NCI-H82 treated with DMSO at 0.1 percent for 48 hours (cell line): ENCODE data around the gene VPS26A.

Source experiments
- DNase-seq: peaks from one replicate; lab custom pipeline; 2025; ENCODE audit not compliant: unreplicated experiment; lab: John Stamatoyannopoulos, UW

VPS26A gene

DNA sequence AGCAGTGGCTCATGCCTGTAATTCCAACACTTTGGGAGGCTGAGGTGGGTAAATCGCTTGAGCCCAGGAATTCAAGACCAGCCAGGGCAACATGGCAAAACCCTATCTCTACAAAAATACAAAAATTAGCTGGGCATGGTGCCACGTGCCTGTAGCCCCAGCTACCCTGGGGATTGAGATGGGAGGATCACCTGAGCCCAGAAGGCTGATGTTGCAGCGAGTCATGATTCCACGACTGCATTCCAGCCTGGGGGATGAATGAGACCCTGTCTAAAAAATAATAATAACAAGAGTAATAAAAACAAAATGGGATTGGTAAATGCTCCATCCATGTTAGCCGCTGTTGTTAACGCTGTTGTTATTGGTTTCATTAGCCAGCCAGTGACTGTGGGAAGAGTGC is 94.9 kb downstream of the VPS26A start:
- DNase-seq = no peak

DNA sequence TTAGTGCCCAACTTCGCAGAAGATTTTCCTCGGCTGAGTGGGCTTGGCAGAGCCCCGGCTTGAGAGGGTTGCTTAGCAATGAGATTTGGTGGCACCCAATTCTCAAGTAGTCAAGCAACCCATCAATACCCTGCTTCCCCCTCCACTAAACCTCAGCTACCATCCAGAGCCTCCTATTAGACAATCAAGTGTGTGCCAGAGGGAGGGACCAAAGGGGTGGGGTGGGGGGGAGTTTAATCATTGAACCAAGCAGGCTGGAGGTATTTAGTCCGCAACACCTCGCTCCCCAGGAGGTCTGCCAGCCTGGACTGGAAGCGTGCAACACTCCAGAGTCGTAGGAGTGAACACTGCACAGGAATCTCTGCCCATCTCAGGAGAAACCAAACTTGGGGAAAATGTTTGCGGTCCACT is 96.1 kb downstream of the VPS26A start, which contains the start of gene HKDC1:
Gene HKDC1, plus strand, starts transcription at position 292 of the 411 bp plus-strand sequence. Its CDS starts 104 bp downstream, at position 396.
- no peak for DNase-seq

DNA sequence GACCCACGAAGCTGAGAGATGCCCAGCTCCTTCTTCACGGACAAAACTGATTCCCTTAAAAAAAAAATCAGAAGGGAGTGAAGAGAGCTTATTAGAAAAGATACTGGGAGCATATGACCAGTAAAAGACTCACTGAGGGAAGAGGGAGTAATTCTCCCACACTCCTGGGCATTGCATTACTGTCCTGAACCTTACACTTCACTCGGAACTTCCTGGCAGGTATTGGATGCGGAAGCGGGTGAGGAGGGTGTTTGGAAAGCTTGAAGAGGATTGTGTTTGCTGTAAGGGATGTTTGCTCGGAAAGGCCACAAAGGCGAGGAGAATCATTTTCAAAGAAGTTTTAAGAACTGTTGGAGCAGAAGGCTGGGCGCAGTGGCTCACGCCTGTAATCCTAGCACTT is 96.5 kb downstream of the VPS26A start:
- no peak for DNase-seq
